Measurements from ENCODE around the gene MLF2.

GRCh38 chr12:6799147-6799546 is 46.2 kb upstream of the MLF2 start:
- no peak for TF ChIP-seq CTCF (IDR thresholded peaks at IDR 0.05)
- no peak for TF ChIP-seq POLR2A (IDR thresholded peaks at IDR 0.05)
